ENCODE data around the gene NEK1. TPM values are rescaled to one million over a fixed set of nuclear protein-coding genes. Genes with fewer than 3 reads are reported as not detected.
"Not testable (repeated sequence)": the region's sequence is repeated elsewhere in the genome, so short reads cannot be mapped to it uniquely, and the experiment has no call there.

NEK1 gene
- polyA plus RNA-seq, 1 donor (not counting 4 experiments of a cell fraction or from before 2014, with no cell fraction given) = 7.8 TPM

GRCh38 chr4:169565606-169566005 is 46.8 kb downstream of the NEK1 start:
- dilution Hi-C loops (cut with MboI; ENCODE audit: extremely low pct_ligation_motif_present, low sequenced_read_pairs) = no loop called here
- H3K27me3 ChIP-seq (ENCODE audit: control insufficient read depth, extremely low read depth, insufficient read depth, low read length) = no peaks in the 10 kb centered on the region
- FAIRE-seq (no peak), DNase-seq (ENCODE audit: low read depth, low spot score) (no peak)
- no peaks in the 10 kb centered on the region for H4K20me1 ChIP-seq (ENCODE audit: control insufficient read depth, extremely low read depth, insufficient read depth, low read length)
- no peak overlapping the region for H3K4me3 ChIP-seq (ENCODE audit: control insufficient read depth in 2 of 3, extremely low read depth in 1 of 3, insufficient read depth in 2 of 3, low read depth in 1 of 3, low read length in 3 of 3)
- no peak overlapping the region for H3K4me2 ChIP-seq (ENCODE audit: control insufficient read depth, extremely low read depth, insufficient read depth, low read depth, low read length)
- no peak overlapping the region for H2AFZ ChIP-seq (ENCODE audit: control insufficient read depth, low read length)
- TF ChIP-seq EZH2 (IDR thresholded peaks at IDR 0.05; ENCODE audit: low read length) = no peak
- TF ChIP-seq, protein P1, sequence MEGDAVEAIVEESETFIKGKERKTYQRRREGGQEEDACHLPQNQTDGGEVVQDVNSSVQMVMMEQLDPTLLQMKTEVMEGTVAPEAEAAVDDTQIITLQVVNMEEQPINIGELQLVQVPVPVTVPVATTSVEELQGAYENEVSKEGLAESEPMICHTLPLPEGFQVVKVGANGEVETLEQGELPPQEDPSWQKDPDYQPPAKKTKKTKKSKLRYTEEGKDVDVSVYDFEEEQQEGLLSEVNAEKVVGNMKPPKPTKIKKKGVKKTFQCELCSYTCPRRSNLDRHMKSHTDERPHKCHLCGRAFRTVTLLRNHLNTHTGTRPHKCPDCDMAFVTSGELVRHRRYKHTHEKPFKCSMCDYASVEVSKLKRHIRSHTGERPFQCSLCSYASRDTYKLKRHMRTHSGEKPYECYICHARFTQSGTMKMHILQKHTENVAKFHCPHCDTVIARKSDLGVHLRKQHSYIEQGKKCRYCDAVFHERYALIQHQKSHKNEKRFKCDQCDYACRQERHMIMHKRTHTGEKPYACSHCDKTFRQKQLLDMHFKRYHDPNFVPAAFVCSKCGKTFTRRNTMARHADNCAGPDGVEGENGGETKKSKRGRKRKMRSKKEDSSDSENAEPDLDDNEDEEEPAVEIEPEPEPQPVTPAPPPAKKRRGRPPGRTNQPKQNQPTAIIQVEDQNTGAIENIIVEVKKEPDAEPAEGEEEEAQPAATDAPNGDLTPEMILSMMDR (optimal IDR thresholded peaks at IDR 0.05 in 1 of 3, IDR thresholded peaks at IDR 0.05 in 1 of 3, conservative IDR thresholded peaks at IDR 0.05 in 1 of 3; ENCODE audit: extremely low read depth in 1 of 3, insufficient read depth in 2 of 3, low read length in 3 of 3) = no peak
- H3K9me1 ChIP-seq (ENCODE audit: control insufficient read depth, extremely low read depth, insufficient read depth, low read length) = no peaks in the 10 kb centered on the region
- H3K36me3 ChIP-seq (ENCODE audit: control insufficient read depth in 2 of 2, extremely low read depth in 1 of 2, insufficient read depth in 2 of 2, low read length in 2 of 2) = no peaks in the 10 kb centered on the region
- no peak overlapping the region for H3K9ac ChIP-seq (ENCODE audit: control insufficient read depth, extremely low read depth, insufficient read depth, low read length)
- H3K9me3 ChIP-seq (ENCODE audit: control insufficient read depth, low read depth, low read length) = no peaks in the 10 kb centered on the region
- H3K27ac ChIP-seq (ENCODE audit: control insufficient read depth, insufficient read depth, low read length) = no peak overlapping the region
- H3K79me2 ChIP-seq (ENCODE audit: control insufficient read depth, insufficient read depth, low read length) = no peaks in the 10 kb centered on the region
- peaks cover 3% of the 10 kb centered on the region for H3K4me1 ChIP-seq (ENCODE audit: control insufficient read depth, extremely low read depth, insufficient read depth, low read length)

- Histone ChIP-seq H2AFZ (ENCODE audit: control insufficient read depth, low read length) (no peak overlapping the region), H3K9ac (ENCODE audit: control insufficient read depth, extremely low read depth, insufficient read depth, low read length) (no peak overlapping the region), H3K4me3 (ENCODE audit: control insufficient read depth in 2 of 3, extremely low read depth in 1 of 3, insufficient read depth in 2 of 3, low read depth in 1 of 3, low read length in 3 of 3) (no peak overlapping the region), H3K9me1 (ENCODE audit: control insufficient read depth, extremely low read depth, insufficient read depth, low read length) (no peaks in the 10 kb centered on the region), H4K20me1 (ENCODE audit: control insufficient read depth, extremely low read depth, insufficient read depth, low read length) (no peaks in the 10 kb centered on the region), H3K27ac (ENCODE audit: control insufficient read depth, insufficient read depth, low read length) (no peak overlapping the region), H3K4me2 (ENCODE audit: control insufficient read depth, extremely low read depth, insufficient read depth, low read depth, low read length) (no peak overlapping the region), H3K27me3 (ENCODE audit: control insufficient read depth, extremely low read depth, insufficient read depth, low read length) (no peaks in the 10 kb centered on the region), H3K4me1 (ENCODE audit: control insufficient read depth, extremely low read depth, insufficient read depth, low read length) (no peaks in the 10 kb centered on the region), H3K9me3 (ENCODE audit: control insufficient read depth, low read depth, low read length) (no peaks in the 10 kb centered on the region), H3K36me3 (ENCODE audit: control insufficient read depth in 2 of 2, extremely low read depth in 1 of 2, insufficient read depth in 2 of 2, low read length in 2 of 2) (no peaks in the 10 kb centered on the region), H3K79me2 (ENCODE audit: control insufficient read depth, insufficient read depth, low read length) (no peaks in the 10 kb centered on the region)
- dilution Hi-C loops (cut with MboI; ENCODE audit: extremely low pct_ligation_motif_present, low sequenced_read_pairs) = no loop called here
- TF ChIP-seq EZH2 (IDR thresholded peaks at IDR 0.05; ENCODE audit: low read length) = no peak
- TF ChIP-seq, protein P1 (optimal IDR thresholded peaks at IDR 0.05 in 1 of 3, IDR thresholded peaks at IDR 0.05 in 1 of 3, conservative IDR thresholded peaks at IDR 0.05 in 1 of 3; ENCODE audit: extremely low read depth in 1 of 3, insufficient read depth in 2 of 3, low read length in 3 of 3) = no peak
- no peak for FAIRE-seq
- DNase-seq (ENCODE audit: low read depth, low spot score) = no peak
Measured at GRCh38 chr4:169557061-169557636, 55.2 kb downstream of the NEK1 start.

DNA sequence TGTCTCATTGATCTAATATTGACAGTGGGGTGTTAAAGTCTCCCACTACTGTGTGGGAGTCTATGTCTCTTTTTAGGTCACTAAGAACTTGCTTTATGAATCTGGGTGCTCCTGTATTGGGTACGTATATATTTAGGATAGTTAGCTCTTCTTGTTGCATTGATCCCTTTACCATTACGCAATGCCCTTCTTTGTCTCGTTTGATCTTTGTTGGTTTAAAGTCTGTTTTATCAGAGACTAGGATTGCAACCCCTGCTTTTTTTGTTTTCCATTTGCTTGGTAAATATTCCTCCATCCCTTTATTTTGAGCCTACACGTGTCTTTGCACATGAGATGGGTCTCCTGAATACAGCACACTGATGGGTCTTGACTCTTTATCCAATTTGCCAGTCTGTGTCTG is 65.8 kb downstream of the NEK1 start:
- H3K36me3 ChIP-seq (ENCODE audit: control insufficient read depth in 2 of 2, extremely low read depth in 1 of 2, insufficient read depth in 2 of 2, low read length in 2 of 2); H3K79me2 ChIP-seq (ENCODE audit: control insufficient read depth, insufficient read depth, low read length); FAIRE-seq; DNase-seq (ENCODE audit: low read depth, low spot score); H4K20me1 ChIP-seq (ENCODE audit: control insufficient read depth, extremely low read depth, insufficient read depth, low read length); H3K27ac ChIP-seq (ENCODE audit: control insufficient read depth, insufficient read depth, low read length); H3K4me3 ChIP-seq (ENCODE audit: control insufficient read depth in 2 of 3, extremely low read depth in 1 of 3, insufficient read depth in 2 of 3, low read depth in 1 of 3, low read length in 3 of 3); H3K4me2 ChIP-seq (ENCODE audit: control insufficient read depth, extremely low read depth, insufficient read depth, low read depth, low read length); H3K4me1 ChIP-seq (ENCODE audit: control insufficient read depth, extremely low read depth, insufficient read depth, low read length); H3K9me1 ChIP-seq (ENCODE audit: control insufficient read depth, extremely low read depth, insufficient read depth, low read length); dilution Hi-C loops (cut with MboI; ENCODE audit: extremely low pct_ligation_motif_present, low sequenced_read_pairs); H2AFZ ChIP-seq (ENCODE audit: control insufficient read depth, low read length); H3K27me3 ChIP-seq (ENCODE audit: control insufficient read depth, extremely low read depth, insufficient read depth, low read length); H3K9me3 ChIP-seq (ENCODE audit: control insufficient read depth, low read depth, low read length); H3K9ac ChIP-seq (ENCODE audit: control insufficient read depth, extremely low read depth, insufficient read depth, low read length): not testable (repeated sequence)

Data from keratinocyte (primary cell).